AG08395 (cell line): ENCODE measurements around the gene LTB4R2.

Source experiments
- DNase-seq: peaks from one replicate; pipeline ENCODE4 v3.0.0; 2012; ENCODE audit warnings: mixed read lengths, low spot score

The LTB4R2 gene

GRCh38 chr14:24277606-24278321 lies 32.2 kb upstream of the LTB4R2 start:
- no peak for DNase-seq

GRCh38 chr14:24278424-24278823 lies 31.5 kb upstream of the LTB4R2 start:
- no peak for DNase-seq

GRCh38 chr14:24279301-24280186 lies 30.4 kb upstream of the LTB4R2 start:
- peak; percentile 20 for DNase-seq

- DNase-seq = no peak
Observed at GRCh38 chr14:24280797-24281460, 29.0 kb upstream of the LTB4R2 start.

GRCh38 chr14:24281636-24282035 lies 28.3 kb upstream of the LTB4R2 start:
- DNase-seq = no peak

GRCh38 chr14:24282736-24283135 lies 27.2 kb upstream of the LTB4R2 start:
- no peak for DNase-seq

GRCh38 chr14:24283796-24284460 lies 26.0 kb upstream of the LTB4R2 start:
- DNase-seq = no peak

GRCh38 chr14:24284501-24285035 lies 25.4 kb upstream of the LTB4R2 start:
- DNase-seq = no peak

- DNase-seq = peak; percentile 26
Observed at GRCh38 chr14:24285351-24285750, 24.6 kb upstream of the LTB4R2 start.

GRCh38 chr14:24286996-24287395 lies 22.9 kb upstream of the LTB4R2 start:
- no peak for DNase-seq

- no peak for DNase-seq
Observed at GRCh38 chr14:24289649-24290280, 20.2 kb upstream of the LTB4R2 start.

- DNase-seq = no peak
Observed at GRCh38 chr14:24290746-24291145, 19.2 kb upstream of the LTB4R2 start.

GRCh38 chr14:24291446-24292117 lies 18.4 kb upstream of the LTB4R2 start:
- DNase-seq = no peak

- DNase-seq = no peak
Observed at GRCh38 chr14:24292118-24292807, 17.7 kb upstream of the LTB4R2 start.

- DNase-seq = no peak
Observed at GRCh38 chr14:24293525-24293924, 16.4 kb upstream of the LTB4R2 start.

GRCh38 chr14:24296341-24297157 lies 13.4 kb upstream of the LTB4R2 start:
- DNase-seq = peak; percentile 94

GRCh38 chr14:24297190-24297964 lies 12.6 kb upstream of the LTB4R2 start:
- no peak for DNase-seq

- DNase-seq = peak; percentile 82
Observed at GRCh38 chr14:24298892-24299254, 11.1 kb upstream of the LTB4R2 start.
